Measurements from ENCODE around the gene CUL7.
A peak's percentile ranks its signal among the peaks of the same experiment; 100 is the strongest.
"Not testable (repeated sequence)": the region's sequence is repeated elsewhere in the genome, so short reads cannot be mapped to it uniquely, and the experiment has no call there.

The CUL7 gene

GRCh38 chr6:43016176-43016942 is 37.3 kb downstream of the CUL7 start:
- no peak for DNase-seq (ENCODE audit: low spot score)

- no peak for DNase-seq (ENCODE audit: low spot score)
These were observed 39.2 kb downstream of the CUL7 start for GRCh38 chr6:43014434-43014909.

- peak; percentile 100 for DNase-seq (ENCODE audit: low spot score)
These were observed 39.7 kb downstream of the CUL7 start, which contains the start of the genes KLHDC3 and MEA1 for GRCh38 chr6:43013843-43014433. Gene KLHDC3 (plus strand): TSS chr6:43014249. CDS start chr6:43017193, 2,944 bp downstream. Gene MEA1 (minus strand): TSS chr6:43013946. CDS start chr6:43013813, 133 bp downstream.

- peak; percentile 26 for DNase-seq (ENCODE audit: low spot score)
These were observed 40.4 kb downstream of the CUL7 start for GRCh38 chr6:43013097-43013842.

GRCh38 chr6:43012364-43012763 is 41.3 kb downstream of the CUL7 start:
- no peak for DNase-seq (ENCODE audit: low spot score)

GRCh38 chr6:43011207-43011606 is 42.4 kb downstream of the CUL7 start:
- no peak for DNase-seq (ENCODE audit: low spot score)

- no peak for DNase-seq (ENCODE audit: low spot score)
These were observed 44.5 kb downstream of the CUL7 start for GRCh38 chr6:43009124-43009523.

- no peak for DNase-seq (ENCODE audit: low spot score)
These were observed 46.5 kb downstream of the CUL7 start for GRCh38 chr6:43007126-43007525.

GRCh38 chr6:43006251-43006650 is 47.4 kb downstream of the CUL7 start:
- no peak for DNase-seq (ENCODE audit: low spot score)

- no peak for DNase-seq (ENCODE audit: low spot score)
These were observed 47.8 kb downstream of the CUL7 start for GRCh38 chr6:43005844-43006243.

- no peak for DNase-seq (ENCODE audit: low spot score)
These were observed 51.8 kb downstream of the CUL7 start for GRCh38 chr6:43001843-43002242.

GRCh38 chr6:42998205-42998604 is 55.4 kb downstream of the CUL7 start:
- not testable (repeated sequence) for DNase-seq (ENCODE audit: low spot score)

- DNase-seq (ENCODE audit: low spot score), result no peak
These were observed 57.1 kb downstream of the CUL7 start for GRCh38 chr6:42996513-42996912.

GRCh38 chr6:42993445-42993844 is 60.2 kb downstream of the CUL7 start:
- DNase-seq (ENCODE audit: low spot score), result no peak

- no peak for DNase-seq (ENCODE audit: low spot score)
These were observed 63.7 kb downstream of the CUL7 start for GRCh38 chr6:42989923-42990322.

- DNase-seq (ENCODE audit: low spot score), result no peak
These were observed 65.1 kb downstream of the CUL7 start for GRCh38 chr6:42988486-42989020.
